ENCODE results near the gene SLIT1. TPM values are rescaled to one million over a fixed set of nuclear protein-coding genes. Genes with fewer than 3 reads are reported as not detected.
"Not testable (repeated sequence)": the region's sequence is repeated elsewhere in the genome, so short reads cannot be mapped to it uniquely, and the experiment has no call there.

Gene SLIT1
- total RNA-seq, 1 donor from 2014 or later: 0.05 TPM

DNA sequence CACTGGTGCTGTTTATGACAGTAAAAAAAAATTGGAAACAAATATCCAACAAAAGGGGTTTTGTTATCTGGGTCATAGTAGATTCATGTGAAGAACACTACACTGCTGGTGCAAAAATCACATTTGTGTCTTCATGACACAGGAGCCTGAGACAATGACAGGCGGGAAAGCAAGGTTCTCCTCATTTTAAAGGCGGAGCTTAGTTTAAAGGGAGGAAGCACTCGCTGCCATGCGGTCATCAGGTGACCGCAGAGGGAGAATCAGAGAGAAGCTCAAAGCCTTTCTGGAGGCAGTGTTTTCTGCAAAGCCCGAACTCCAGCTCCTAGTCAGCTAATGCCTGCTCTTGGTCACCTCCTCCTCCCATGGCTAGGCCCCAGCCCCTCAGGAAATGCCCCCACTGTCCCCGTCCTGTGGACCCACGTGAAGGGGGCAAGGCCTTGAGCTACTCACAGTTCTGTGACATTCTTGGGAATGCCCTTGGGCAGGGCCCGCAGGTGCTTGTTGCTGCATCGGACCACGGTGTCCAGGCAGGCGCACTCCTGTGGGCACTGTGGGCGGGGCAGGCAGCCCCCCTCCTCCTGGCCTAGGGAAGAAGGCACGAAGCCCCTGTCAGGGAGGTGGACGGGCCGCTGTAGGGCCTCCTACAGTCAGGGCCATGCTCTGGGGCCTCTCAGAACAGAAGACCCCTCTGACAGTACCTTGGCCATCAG lies 146.1 kb downstream of the SLIT1 start:
- intact Hi-C loops (cut with DNase I): no loop called here
- no peak for DNase-seq (ENCODE audit: low spot score)

DNA sequence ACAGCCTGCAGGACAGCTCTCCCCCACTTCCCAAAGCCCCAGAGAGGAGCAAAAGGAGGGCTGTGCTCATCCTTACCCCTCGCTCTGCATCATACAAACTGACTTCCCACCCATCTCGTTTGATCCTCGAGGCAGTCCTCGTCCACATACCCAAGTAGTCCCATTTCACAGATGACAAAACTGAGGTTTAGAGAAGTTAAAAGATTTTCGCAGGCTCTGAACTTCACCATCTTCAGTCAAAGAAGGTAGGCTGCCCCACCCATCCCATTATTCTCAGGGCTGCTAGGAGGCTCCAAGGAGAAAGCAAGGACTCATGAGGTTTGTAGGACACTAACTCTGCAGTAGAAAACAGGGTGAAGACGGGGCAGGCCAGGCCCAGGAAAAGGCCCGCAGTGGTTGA lies 147.1 kb downstream of the SLIT1 start:
- no peak for DNase-seq (ENCODE audit: low spot score)
- intact Hi-C loops (cut with DNase I): no loop called here

DNA sequence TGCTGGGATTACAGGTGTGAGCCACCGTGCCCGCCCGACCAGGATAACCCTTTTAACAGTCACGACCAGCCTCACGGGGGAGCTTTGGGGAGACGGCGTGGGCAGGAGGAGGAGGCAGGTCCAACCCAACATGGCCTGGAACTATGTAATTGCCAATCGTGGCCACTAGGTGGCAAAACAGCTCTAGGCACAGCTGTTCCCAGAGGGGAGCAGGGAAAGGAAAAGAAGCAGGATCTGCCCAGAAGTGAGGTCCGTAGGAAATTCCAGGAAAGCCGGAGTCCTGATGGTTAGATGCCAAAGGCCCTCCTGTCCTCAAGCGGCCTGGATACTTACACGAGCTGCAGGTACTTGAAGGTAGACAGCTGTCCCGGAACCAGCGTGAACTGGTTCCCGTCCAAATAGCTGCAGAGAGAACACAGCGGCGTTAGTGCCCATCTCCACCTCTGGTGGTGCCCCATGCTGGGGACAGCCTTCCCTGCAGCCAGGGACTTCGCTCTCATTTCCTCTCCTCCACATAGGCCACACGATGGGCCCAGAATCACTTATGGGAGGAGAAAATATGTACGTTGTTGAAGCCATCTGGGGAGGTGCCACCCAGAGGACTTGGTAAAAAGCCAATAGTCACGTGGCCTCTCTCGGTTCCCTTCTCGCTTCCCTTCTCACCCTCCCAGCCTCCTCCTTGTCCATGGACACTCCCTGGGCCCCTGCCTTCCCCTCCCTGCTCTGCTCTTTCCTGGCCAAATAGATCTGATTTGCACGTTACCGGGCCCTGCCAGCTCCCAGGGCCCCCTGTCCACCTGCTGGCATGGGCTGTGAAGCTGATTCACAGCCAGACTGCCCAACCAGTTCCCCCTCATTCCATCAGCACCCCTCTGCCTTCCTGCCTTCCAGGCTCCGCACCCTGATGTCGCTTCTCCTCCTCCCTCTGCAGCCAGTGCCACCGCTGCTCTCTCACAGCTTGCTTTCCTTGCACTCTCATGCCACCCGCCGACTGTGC lies 148.1 kb downstream of the SLIT1 start:
- peak; percentile 86 for DNase-seq (ENCODE audit: low spot score)
- intact Hi-C loops (cut with DNase I): no loop called here

DNA sequence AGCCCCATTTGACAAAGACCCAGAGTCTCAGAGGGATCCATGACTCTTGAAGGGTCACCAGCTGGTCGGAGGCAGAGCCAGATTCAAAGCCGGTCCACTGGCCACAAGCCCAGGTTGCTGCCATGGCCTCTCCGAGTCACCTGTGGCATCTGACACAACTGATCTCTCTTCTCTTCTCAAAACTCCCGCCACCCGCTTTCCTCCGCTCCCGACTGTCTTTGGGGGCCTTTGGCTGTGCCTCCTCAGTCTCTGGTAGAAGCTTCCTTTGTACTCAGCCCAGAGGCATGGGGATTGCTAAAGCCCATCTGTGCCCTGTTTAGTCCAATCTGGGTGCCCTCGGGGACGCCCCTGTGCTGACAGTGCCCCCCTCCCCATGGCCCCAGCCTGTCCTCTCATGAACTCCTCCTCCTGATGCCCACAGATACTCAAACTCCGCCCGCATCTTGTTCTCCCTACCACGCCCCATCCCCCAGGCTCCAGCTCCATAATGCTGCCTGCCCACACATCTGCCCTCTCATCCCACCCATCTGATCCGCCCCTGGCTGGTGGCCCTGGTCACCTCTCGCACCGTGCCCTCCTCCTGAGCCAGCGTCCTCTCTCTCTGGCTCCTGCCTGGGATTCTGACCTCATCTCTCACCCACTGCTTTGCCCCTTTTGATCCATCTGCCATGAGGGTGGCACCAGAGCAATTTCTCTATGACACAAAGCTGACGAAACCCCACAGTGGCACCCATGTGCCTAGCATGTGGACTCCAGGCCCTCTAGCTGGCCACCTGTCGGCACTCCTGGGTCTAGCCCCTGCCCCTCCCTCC lies 150.6 kb downstream of the SLIT1 start:
- no peak for DNase-seq (ENCODE audit: low spot score)
- intact Hi-C loops (cut with DNase I): no loop called here

DNA sequence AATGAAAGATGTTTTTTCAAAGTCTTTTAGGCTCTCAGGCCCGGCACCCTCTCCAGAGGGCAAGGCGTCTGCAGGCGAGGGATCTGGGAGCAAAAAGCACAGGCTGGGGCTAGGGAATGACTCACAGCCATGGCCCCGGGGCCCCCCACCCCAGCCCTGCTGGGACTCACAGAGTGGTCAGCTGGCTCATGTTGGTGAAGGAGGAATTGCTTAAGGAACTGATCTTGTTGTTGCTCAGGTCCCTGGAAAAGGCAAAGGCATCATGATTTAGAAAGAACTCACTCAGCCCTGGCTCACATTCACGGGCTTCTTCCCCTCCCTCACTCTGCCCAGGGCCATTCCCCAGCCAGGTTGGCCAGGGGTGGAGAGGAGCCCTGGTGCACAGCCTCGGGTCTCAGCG lies 151.5 kb downstream of the SLIT1 start:
- DNase-seq (ENCODE audit: low spot score): no peak
- intact Hi-C loops (cut with DNase I): no loop called here

DNA sequence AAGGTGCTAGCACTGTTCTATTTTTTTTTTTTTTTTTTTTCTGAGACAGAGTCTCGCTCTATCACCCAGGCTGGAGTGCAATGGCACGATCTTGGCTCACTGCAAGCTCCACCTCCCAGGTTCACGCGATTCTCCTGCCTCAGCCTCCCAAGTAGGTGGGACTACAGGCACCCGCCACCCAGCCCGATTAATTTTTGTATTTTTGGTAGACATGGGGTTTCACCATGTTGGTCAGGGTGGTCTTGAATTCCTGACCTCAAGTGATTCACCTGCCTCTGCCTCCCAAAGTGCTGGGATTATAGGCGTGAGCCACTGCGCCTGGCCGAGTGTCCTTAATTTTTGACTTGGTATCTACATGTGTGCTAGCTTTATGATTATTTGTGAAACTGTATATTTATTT lies 151.9 kb downstream of the SLIT1 start:
- intact Hi-C loops (cut with DNase I); DNase-seq (ENCODE audit: low spot score): not testable (repeated sequence)

DNA sequence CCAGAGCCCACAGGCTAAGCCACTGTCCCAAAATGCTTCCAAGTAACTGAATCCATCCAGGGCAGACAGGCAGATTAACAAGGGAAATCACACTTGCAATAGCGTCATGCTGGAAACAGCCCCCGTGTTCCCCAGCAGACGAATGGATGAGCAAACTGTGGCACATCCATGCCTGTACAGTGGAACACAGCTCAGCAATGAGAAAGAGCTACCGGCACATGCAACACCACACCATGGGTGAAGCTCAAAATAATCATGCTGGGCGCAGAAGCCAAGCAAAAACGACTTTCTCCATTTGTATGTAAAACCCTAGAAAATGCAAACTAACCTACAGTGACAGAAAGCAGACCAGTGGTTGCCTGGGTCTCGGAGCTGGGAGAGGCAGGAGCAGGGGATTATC lies 153.1 kb downstream of the SLIT1 start:
- DNase-seq (ENCODE audit: low spot score): no peak
- intact Hi-C loops (cut with DNase I): no loop called here

DNA sequence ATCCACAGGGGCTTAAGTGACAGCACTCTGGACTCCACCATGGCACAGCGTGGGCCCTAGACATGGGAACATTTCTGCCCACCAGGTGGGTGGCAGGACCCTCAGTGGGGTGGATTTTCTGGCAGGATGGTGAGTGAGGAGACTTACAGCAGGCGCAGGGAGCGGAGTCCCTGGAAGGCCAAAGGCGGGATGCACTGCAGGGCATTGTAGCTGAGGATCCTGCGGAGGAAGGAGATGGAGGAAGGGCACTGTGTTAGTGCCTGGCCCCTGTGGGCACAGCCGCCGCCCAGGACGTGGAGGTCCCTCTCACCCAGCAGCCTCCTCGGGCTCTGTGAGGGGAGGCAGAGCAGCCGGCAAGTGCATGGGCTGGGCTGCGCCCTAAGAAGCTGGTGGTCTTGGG lies 154.3 kb downstream of the SLIT1 start:
- intact Hi-C loops (cut with DNase I): no loop called here
- DNase-seq (ENCODE audit: low spot score): no peak

DNA sequence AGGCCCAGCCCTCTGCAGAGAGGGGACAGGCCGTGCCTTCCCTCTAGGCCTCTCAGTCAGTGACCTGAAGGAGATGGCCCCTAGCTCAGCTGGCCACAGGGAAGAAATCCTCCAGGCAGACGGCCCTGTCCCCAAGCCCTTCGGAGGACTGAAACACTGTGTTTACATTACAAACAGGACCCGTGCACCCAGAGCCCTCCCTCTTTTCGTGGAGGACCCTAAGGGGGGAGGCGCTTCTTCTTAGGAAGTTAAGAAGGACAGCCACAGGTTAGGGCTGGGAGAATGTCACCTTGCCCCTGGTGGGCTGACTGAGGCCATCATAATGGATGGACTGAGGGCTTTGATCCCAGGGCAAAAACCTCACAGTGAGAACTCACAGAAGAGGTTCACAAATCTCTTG lies 154.9 kb downstream of the SLIT1 start:
- intact Hi-C loops (cut with DNase I): no loop called here

DNA sequence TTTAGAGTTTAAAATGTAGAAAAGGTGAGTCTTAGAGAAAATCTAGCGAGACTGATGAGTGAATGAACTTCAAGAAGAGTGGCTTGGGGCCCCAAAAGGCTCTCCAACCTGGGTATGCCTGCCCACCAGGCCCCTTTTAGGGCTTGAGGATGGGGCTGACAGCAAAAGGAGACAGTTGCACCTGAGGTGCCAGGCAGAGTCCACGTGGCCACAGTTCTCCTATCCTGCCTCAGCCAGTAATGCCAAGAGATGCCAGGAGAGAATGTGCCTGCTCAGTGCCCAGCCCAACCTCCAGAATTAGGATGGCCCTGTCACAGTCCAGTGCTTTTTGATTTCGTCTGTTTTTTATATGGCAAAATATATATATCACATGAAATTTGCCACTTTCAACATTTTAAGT lies 156.5 kb downstream of the SLIT1 start:
- intact Hi-C loops (cut with DNase I): loop anchor here (2.0 to 5.0 kb wide), 2 partner anchors 264 to 632 kb away; no protein-coding TSS in a partner anchor
- no peak for DNase-seq (ENCODE audit: low spot score)

More for the DNA sequence above, 154.9 kb downstream of the SLIT1 start:
- no peak for DNase-seq (ENCODE audit: low spot score)

DNA sequence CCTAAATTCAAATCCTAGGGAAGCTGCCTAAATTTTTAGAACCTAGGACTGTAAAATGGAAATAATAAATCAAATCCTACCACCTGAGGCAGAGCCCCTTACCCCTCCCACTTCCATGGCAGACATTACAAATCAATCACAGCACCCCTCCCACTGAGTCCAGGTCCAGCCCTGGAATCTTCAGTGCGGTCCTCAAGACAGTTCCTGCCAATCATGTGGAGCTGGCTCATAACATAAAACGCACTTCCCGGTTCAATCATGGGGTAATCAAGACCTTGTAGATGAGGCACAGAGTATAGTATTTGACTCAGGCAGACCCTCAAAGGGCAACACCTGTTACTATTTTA lies 157.0 kb downstream of the SLIT1 start:
- DNase-seq (ENCODE audit: low spot score): no peak
- intact Hi-C loops (cut with DNase I): loop anchor here (2.0 to 5.0 kb wide), 2 partner anchors 264 to 632 kb away; no protein-coding TSS in a partner anchor

DNA sequence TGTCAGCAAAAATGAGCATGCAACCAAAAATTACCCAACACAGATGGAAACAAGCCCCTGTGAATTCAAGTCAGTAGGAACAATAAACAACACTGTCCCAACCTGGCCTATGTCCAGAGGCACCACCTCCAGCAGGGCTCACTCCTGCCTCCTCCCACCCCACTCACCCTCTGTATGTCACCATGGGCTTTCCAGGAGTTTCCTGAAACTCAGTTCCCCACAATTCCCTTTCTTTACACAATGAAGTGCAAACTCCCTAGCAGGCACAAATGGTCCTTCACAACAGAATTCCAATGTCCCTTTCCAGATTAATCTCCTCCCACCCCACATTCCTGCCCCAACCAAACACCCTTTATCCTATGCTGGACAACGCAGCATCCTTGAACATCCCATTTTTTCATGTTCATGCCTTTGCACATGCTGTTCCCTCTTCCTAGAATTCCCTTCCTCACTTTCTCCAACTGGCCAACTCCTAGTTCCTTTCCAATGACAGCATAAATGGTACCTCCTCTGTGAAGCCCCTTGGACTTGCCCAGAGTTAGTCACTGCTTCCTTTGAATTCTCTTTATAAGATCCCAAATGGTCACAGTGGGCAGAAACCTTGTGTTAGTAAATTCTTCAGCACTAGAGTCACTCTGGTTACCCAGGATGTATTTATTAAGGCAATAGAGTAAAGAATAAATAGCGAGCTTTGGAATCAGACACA lies 157.5 kb downstream of the SLIT1 start:
- intact Hi-C loops (cut with DNase I): loop anchor here (2.0 to 5.0 kb wide), 2 partner anchors 263 to 631 kb away; no protein-coding TSS in a partner anchor
- no peak for DNase-seq (ENCODE audit: low spot score)

DNA sequence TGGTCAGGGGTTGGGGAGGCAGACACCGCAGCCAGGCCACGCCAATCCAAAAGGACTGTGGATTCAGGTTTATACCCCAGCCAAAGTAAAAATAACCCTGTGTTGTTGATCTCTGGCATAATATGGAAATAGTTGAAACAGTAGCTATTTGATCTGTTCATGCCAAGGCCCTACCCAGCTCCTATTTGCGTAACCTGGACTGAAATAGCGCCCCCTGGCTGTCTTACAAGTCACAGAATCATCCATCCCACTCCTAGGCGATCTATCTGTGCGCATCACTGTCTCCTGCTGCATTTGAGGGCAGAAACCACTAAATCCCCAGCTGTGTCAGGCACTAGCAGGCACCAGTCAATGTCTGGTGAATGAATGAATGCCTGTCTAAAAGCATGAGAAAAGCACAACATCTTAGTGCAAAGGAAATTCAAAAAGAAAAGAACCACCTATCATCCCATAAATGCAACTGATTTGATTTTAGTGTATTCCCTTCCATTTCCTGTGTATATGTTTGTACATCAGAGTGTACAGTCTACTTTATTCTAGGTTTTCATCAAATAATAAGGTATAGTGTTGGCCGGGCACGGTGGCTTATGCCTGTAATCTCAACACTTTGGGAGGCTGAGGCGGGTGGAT lies 160.0 kb downstream of the SLIT1 start:
- intact Hi-C loops (cut with DNase I): loop anchor here (5.0 kb wide), 1 partner anchor 628 kb away; no protein-coding TSS in a partner anchor
- peak; percentile 68 for DNase-seq (ENCODE audit: low spot score)

DNA sequence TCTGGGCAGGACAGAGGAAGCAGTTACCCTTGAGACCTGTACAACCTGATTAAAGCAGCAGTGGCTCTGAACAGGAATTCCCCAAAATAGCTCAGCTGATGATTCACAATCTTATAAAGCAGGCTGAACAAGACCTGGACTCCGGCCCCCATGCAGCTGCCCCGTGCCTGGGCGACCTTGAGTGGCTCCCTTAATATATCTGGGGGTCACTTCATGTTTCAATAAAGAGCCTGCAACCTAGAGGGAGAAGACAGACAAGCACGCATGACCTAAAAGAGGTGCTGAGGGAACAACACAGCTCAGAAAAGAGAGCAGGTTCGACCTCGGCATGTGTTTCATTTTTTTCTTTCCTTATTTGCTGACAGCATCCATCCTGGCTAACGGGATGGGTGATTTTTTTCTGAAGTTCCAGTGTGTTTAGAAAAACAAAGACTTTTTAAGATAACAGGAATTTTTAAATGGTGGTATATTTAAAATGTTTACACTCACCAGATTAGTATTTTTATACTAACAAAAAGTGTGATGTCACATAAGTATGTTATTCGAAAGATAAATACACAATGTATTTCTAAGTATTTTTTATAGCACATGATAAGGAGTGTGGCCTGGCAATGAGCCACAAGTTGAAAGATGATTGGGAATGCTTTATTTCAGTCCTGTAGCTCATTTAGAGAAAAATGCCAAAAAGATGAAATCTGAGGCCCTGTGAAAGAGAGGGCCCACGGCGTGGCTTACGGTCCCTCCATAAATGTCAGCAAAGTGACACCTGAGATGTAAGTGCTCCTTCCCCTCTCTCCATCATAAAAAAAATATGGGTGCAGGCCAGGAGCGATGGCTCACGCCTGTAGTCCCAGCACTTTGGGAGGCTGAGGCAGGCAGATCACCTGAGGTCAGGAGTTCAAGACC lies 161.3 kb downstream of the SLIT1 start:
- DNase-seq (ENCODE audit: low spot score): peak; percentile 76
- intact Hi-C loops (cut with DNase I): loop anchor here (5.0 kb wide), 2 partner anchors 107 to 627 kb away; no protein-coding TSS in a partner anchor

DNA sequence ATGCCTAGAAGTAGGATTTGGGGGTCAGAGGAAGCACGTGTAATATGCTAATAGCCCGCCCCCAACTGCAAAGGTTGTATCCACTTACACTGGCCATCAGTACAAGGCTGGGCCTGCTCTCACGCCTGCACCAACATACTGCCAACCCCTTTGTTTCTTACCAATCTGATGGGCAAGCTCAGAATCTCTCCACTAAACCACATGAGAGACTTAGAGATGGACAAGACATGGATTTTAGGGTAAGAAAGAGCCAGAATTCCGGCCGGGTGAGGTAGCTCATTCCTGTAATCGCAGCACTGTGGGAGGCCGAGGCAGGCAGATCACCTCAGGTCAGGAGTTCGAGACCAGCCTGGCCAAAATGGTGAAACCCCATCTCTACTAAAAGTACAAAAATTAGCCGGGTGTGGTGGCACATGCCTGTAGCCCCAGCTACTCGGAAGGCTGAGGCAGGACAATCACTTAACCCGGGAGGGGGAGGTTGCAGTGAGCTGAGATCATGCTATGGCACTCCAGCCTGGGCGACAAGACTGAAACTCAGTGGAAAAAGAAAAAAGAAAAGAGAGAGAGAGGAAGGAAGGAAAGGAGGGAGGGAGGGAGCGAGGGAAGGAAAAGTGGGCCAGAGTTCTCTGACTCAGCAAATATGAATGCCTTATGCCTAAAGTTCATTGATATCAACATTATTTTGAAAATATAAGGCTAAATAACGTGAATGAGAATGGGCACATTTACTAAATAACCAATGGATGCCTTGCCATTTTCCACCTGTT lies 162.2 kb downstream of the SLIT1 start:
- peak; percentile 44 for DNase-seq (ENCODE audit: low spot score)
- intact Hi-C loops (cut with DNase I): loop anchor here (5.0 kb wide), 1 partner anchor 106 kb away; no protein-coding TSS in a partner anchor

DNA sequence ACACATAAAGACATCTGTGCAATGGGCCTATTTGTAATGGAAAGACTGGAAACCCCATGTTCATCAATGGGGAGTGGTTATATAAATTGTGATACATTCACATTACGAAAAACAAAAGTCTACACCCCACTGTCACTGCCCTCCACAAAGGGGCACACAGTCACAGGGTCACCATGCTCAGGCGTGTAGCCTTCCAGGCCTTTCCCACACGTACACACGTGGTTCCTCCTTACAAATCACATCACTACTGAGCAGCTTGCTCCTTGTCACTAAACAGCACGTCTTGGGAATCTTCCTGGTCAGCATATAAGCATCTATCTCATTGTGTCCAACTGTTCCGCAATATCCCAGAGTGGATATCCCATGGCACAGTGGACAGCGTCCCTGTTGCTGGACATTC lies 163.1 kb downstream of the SLIT1 start:
- intact Hi-C loops (cut with DNase I): loop anchor here (5.0 kb wide), 1 partner anchor 105 kb away; no protein-coding TSS in a partner anchor
- DNase-seq (ENCODE audit: low spot score): no peak

Measured in cardiac septum (tissue), 1 donor.